Hematopoietic multipotent progenitor cell treated with erythropoietin and hydrocortisone succinate and interleukin-3 and kit ligand, for 8 days (in vitro differentiated cells): ENCODE data around the gene MMP24OS.

ENCODE experiments used
- DNase-seq: peaks from one replicate; pipeline ENCODE4 v3.0.0-alpha.2; 2015

The MMP24OS gene

GRCh38 chr20:35305682-35306556 is 28.0 kb upstream of the MMP24OS start:
- DNase-seq: peak; percentile 34

GRCh38 chr20:35304956-35305355 is 27.0 kb upstream of the MMP24OS start:
- DNase-seq: no peak

DNA sequence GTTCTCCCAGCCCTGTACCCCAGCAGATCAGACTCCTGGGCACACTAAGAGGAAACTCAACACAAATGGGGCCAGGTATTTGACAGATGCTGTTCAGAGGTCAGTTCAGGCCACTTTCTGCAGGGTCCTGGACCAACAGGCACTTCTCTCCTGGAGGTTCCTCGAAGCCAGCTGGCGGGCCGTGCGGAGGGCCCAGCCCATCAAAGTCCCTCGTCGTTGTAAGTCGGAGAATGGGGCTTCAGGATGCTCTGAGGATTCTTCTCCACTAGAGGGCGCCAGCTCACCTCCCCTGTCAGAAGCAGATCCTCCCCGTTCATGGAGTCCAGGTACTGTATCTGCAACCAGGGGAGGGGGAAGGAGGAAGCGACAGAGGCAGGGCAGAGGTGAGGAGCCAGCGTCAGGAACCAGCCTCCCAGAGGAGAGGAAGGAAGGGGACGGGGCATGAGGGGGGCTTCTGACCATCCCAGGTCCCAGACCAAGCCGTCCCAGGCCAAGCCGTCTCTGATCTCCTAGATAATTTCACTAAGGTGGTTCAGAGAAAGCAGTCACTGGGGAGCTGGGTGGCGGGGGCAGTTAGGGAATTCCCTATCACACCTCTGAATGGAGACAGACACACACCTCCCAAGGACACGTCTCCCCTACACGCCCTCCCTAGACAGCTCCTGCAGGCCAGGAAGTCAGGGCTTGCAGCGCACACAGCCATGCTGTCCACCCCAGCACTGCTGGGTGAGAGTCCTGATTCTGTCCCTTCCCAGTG is 26.0 kb upstream of the MMP24OS start:
- peak; percentile 86 for DNase-seq

GRCh38 chr20:35303382-35303734 is 25.4 kb upstream of the MMP24OS start:
- DNase-seq: no peak

DNA sequence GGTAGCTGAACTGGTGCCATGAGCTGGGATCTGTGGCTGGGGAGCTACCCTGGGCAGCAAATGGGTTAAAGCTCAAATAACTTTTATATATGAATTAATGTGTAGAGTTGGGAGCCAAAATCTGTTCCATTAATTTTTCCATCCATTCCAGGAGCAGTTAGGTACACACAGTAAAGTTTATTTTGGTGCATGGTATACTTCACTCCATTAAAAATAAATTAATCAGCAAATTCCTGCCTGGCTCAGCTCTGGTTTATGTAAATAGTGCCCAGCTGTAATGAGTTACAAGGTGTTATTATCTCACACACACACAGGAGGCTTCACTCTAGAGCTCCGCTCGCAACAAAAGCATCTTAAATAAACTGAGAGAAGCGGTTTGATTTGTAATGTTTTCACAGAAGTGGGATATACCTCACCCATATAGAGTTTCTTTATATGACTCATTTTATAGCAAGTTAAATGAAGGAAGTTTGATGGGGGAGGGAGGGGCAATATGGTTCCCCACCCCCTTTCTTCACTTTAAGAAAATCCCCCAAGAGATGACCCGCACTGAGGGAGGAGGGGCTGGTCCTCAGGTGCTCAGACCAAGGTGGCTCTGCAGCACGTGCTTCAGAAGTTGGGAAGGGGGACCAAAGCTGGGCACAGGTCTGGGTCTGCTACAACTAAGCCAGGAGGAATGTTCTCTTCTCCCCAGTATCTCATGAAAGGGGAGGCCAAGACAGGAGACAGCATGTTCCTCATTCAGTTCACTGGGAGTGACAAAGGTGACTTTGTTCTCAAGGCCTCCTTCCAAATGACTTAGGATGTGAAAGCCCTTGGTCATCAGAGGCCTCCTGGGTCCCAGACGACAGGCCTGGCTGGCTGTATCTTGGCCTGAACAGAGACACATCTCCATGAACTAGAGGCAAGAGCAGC is 24.8 kb upstream of the MMP24OS start:
- DNase-seq: no peak

- DNase-seq: no peak
Measured at GRCh38 chr20:35301426-35301825, 23.5 kb upstream of the MMP24OS start.

DNA sequence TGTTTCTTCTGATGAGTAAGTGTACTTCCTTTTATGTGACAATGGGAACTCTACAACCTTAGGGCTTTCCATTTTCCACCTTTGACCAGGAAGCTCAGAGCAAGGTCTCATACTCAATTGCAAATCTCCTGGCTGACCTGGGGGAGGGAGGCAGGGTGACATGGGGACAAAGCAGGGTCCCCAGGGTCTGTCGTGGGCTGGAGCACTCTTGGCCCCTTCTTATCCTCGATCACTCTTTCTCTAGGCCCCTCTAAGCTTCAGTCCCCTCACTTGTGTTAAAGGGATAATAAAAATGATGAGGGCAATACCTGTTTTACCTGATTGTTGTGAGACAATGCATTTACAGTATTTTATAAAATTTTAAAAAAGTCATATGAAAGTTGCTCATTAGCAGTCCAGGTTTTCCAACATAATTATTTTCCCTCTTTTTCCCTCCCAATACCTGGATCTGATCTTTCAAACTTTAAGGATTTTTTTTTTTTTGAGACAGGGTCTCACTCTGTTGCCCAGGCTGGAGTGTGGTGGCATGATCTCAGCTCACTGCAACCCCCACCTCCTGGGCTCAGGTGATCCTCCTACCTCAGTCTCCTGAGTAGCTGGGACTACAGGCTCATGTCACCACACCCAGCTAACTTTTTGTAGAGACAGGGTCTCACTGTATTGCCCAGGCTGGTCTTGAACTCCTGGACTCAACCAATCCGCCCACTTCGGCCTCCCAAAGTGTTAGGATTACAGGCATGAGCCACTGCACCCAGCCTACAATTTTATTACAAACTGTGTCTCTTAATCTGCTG is 22.7 kb upstream of the MMP24OS start:
- no peak for DNase-seq

DNA sequence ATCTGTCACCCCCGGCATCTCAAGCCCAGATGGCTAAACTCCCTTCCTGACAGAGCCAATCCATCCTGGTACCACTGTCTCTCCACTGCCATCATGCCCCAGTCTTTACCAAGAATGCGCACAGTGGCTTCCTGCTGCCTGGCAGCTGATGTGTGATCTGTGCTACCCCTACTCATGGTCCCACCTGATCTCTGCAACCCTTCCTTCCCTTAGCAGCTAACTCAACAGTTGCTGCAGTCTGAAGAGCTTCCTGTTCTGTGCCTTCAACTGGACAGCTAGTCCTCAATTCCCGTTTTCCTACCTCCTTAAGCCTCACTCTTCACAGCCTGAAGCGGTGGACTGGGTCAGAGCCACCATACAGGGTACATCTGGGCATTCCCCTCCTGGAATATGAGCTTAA is 21.9 kb upstream of the MMP24OS start:
- DNase-seq: no peak

DNA sequence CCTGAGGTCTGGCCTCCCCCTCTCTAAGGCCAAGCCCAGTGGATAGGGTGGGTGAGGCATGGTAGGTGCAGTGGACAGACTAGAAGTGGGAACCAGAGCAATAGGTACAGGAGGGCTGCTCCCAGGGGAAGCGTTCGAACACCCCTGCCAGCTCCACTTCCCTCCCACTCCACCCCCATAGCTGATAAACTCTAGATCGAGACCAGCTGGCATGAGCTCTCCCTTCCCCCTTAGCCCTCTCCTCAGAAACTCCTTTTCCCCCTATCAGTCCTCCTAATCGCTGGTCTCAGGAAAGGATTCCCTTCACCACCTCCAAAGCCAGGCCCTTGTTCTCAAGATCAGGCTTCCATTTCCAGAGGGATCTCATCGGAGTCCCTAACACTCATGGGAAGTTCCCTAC is 20.3 kb upstream of the MMP24OS start:
- no peak for DNase-seq

- no peak for DNase-seq
Measured at GRCh38 chr20:35297740-35298139, 19.8 kb upstream of the MMP24OS start.

- peak; percentile 38 for DNase-seq
Measured at GRCh38 chr20:35297155-35297554, 19.2 kb upstream of the MMP24OS start.

DNA sequence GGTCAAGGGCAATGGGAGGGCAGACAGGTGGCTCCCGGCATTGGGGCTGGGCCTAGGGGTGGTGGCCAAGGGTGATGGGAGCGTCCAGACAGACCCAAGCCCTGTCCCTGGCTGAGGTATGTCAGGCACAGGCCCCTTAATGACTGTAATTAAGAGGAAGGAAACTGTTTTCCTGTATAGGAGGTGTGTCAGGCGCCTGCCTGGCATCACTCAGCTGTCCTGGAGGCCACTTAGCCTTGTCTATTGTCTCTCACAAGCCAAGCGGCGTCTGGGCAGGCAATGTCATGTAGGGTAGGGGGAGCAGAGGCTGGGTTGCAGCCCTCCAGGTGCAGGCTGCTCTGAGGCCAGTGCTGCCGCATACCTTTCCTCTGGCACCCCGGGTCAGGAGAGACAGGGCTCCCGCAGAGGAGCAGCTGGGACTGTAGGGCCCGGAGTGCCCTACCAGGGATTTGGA is 18.2 kb upstream of the MMP24OS start:
- DNase-seq: no peak

DNA sequence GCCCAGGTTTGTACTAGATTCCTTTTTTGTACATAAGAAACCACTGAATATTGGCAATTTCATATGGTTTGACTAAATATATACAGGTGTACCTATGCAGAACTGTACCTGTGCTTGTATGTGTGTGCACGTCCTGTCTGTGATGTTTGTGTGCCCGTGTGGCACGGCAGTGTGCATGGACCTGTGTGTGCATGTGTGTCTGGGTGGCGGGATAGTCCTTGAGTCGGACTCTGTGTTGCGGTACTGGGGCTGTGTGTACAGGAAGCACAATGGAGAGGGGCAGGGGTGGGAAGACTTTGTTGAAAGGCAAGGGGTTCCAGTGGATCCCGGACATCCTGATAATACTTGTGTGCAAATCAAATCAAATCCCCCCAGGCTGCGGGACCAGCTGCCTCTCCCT is 17.8 kb upstream of the MMP24OS start:
- DNase-seq: no peak

GRCh38 chr20:35295058-35295457 is 17.1 kb upstream of the MMP24OS start:
- no peak for DNase-seq

DNA sequence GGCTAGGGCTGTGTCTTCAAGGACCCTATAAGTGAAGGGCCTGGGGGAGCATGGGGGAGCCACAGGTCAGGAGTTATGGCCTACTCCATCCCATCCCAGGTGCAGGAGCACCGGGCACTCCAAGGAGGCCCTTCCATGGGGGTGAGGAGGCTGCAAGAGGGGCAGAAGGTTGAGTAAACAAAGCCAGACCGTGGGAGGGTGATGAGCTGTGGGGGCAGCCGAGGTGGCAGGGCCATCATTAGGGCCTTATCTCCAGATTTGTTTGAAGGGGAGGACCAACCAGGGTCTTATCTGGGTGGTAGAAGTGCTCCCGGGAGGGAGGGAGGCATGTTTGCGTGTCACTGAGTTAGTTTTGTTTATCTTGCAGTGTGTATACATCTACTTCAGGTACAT is 16.4 kb upstream of the MMP24OS start:
- no peak for DNase-seq

DNA sequence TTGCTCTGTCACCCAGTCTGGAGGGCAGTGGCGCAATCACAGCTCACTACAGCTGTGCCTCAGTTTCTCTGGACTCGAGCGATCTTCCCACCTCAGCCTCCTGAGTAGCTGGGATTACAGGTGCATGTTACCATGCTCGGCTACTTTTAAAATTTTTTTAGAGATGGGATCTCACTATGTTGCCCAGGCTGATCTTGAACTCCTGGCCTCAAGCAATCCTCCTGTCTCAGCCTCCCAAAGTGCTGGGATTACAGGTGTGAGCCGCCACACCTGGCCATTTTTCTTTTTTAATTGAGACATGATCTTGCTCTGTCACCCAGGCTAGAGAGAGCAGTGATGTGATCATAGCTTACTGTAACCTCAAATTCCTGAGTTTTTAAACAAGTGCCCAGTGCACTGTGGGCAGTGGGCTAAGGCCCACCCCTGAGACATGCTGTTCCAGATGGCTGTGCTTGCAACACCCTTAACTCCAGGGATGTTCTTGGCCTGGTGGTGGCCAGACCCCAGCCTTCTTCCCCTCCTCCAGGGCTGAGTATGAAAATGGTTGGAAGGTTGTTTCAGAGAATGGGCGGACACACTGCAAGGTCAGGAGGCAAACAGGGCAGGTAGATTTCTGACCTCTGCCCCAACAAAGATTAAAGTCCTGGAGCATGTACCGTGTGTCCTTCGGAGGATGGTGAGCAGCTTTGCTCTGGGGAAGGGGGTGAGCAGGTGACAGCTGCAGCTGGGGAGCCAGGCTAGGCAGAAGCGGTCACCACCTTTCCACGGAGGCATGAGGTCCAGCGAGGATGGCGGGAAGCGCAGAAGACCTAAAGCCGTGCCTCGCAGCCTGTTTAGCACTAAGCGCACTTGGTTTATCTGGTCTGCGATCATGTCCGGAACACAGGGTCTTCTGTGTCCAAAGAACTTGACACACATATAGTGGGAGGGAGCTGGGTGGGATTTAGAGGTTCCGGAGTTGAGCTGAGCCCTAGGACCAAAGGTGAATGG is 15.7 kb upstream of the MMP24OS start:
- DNase-seq: no peak

- no peak for DNase-seq
Measured at GRCh38 chr20:35292504-35293285, 14.8 kb upstream of the MMP24OS start.

DNA sequence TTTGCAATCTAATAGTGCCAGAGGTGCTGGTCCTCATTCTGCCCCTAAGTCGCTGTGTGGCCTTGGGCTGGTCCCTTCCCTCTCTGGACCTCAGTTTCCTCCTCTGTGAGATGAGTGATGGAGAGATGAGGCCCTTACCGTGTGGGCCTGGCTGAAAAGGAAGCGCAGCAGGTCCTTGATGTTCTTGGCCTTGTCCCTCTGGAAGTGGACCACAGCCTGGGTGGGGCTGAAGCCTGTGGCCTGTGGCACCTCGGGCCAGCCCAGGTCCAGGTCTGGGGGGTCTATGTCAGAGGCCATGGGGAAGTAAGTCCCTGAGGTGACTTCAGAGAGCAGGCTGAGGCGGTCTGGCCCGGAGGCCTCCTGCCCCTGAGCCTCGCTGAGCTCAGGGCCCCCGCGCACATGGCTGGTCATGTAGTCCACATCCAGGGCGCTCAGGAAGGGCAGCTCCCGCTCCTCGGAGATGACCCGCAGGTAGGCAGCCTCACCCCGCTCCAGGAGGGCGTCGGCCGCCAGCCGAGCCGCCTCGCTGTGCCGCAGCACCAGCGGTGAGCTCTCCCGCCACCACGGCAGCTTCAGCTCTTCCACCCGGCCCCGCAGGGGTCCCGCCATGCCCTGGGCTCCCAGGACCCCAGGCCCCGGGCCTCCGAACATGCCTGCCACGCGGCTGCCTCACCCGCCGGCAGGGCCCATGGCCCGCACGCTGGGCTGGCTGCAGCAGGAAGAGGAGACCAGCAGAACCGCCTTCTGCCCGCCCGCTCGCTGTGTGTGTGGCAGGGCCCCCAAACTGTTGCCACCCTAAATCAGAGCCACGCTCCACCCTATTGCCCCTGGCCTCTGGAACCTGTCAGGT is 14.0 kb upstream of the MMP24OS start, which contains the start of gene FAM83C:
Gene FAM83C, minus strand, starts transcription at position 772 of the 850 bp plus-strand sequence. Its CDS starts 121 bp downstream, at position 651.
- DNase-seq: no peak

DNA sequence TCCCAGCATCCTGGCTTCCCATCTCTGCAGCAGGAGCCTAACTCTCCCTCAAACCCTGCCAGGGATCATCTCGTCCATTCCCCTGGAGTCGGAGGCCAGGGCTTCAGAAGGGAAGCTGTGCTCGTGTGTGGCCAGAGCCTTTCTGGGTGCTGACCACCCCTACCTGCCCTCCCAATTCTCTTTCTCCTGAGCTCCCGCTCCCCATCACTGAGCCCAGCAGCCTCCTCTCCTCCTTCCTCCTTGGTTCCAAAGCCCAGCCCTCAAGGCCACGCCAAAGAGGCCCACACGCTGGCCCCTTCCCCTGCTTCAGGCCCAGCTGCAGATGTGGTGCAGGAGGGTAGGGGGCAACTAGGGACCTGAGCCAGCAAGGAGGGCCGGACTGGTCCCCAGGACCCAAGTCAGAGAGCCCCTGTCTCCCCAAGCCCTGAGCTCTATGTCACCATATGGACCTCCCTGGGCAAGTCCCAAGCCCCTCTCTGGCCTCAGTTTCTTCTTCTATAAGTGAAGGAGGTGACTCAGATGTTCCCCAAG is 13.0 kb upstream of the MMP24OS start:
- DNase-seq: no peak
